ENCODE measurements around the gene LUC7L.
"Not testable (repeated sequence)": the region's sequence is repeated elsewhere in the genome, so short reads cannot be mapped to it uniquely, and the experiment has no call there.

The LUC7L gene

GRCh38 chr16:173928-174769 is 55.1 kb downstream of the LUC7L start:
- not testable (repeated sequence) for H3K36me3 ChIP-seq (ENCODE audit: control insufficient read depth, insufficient read depth, low read length); H3K4me1 ChIP-seq (ENCODE audit: control insufficient read depth, insufficient read depth, low read length); H3K9me3 ChIP-seq (ENCODE audit: control insufficient read depth, insufficient read depth, low read length); H3K4me3 ChIP-seq (ENCODE audit: low read depth, low read length); H3K9ac ChIP-seq (ENCODE audit: low read depth, low read length)
- H3K27me3 ChIP-seq (ENCODE audit: control insufficient read depth, insufficient read depth, low read length): peaks cover 71% of the 10 kb centered on the region

GRCh38 chr16:173211-173854 is 55.9 kb downstream of the LUC7L start:
- not testable (repeated sequence) for H3K9me3 ChIP-seq (ENCODE audit: control insufficient read depth, insufficient read depth, low read length); H3K9ac ChIP-seq (ENCODE audit: low read depth, low read length); H3K36me3 ChIP-seq (ENCODE audit: control insufficient read depth, insufficient read depth, low read length); H3K4me1 ChIP-seq (ENCODE audit: control insufficient read depth, insufficient read depth, low read length)
- peak overlapping the region; percentile 18 for H3K4me3 ChIP-seq (ENCODE audit: low read depth, low read length)
- peaks cover 71% of the 10 kb centered on the region for H3K27me3 ChIP-seq (ENCODE audit: control insufficient read depth, insufficient read depth, low read length)

GRCh38 chr16:172374-172941 is 56.8 kb downstream of the LUC7L start, which contains the start of gene HBA2:
TSS of gene HBA2 (plus strand) at chr16:172876. CDS start at chr16:172913, 37 bp downstream.
- Histone ChIP-seq H3K27me3 (ENCODE audit: control insufficient read depth, insufficient read depth, low read length) (peaks cover 71% of the 10 kb centered on the region), H3K4me3 (ENCODE audit: low read depth, low read length) (peak within 1 kb of the TSS; percentile 18)

GRCh38 chr16:170788-171187 is 58.5 kb downstream of the LUC7L start:
- no peaks in the 10 kb centered on the region for H3K9me3 ChIP-seq (ENCODE audit: control insufficient read depth, insufficient read depth, low read length)
- no peak overlapping the region for H3K9ac ChIP-seq (ENCODE audit: low read depth, low read length)
- H3K36me3 ChIP-seq (ENCODE audit: control insufficient read depth, insufficient read depth, low read length): no peaks in the 10 kb centered on the region
- H3K27me3 ChIP-seq (ENCODE audit: control insufficient read depth, insufficient read depth, low read length): peaks cover 80% of the 10 kb centered on the region
- H3K4me1 ChIP-seq (ENCODE audit: control insufficient read depth, insufficient read depth, low read length): peaks cover 4% of the 10 kb centered on the region
- H3K4me3 ChIP-seq (ENCODE audit: low read depth, low read length): no peak overlapping the region

More at GRCh38 chr16:172374-172941, 56.8 kb downstream of the LUC7L start, which contains the start of gene HBA2:
- H3K4me1 ChIP-seq (ENCODE audit: control insufficient read depth, insufficient read depth, low read length); H3K9ac ChIP-seq (ENCODE audit: low read depth, low read length); H3K9me3 ChIP-seq (ENCODE audit: control insufficient read depth, insufficient read depth, low read length); H3K36me3 ChIP-seq (ENCODE audit: control insufficient read depth, insufficient read depth, low read length): not testable (repeated sequence)

GRCh38 chr16:170088-170507 is 59.2 kb downstream of the LUC7L start:
- H3K9ac ChIP-seq (ENCODE audit: low read depth, low read length); H3K9me3 ChIP-seq (ENCODE audit: control insufficient read depth, insufficient read depth, low read length); H3K4me3 ChIP-seq (ENCODE audit: low read depth, low read length); H3K4me1 ChIP-seq (ENCODE audit: control insufficient read depth, insufficient read depth, low read length); H3K36me3 ChIP-seq (ENCODE audit: control insufficient read depth, insufficient read depth, low read length): not testable (repeated sequence)
- H3K27me3 ChIP-seq (ENCODE audit: control insufficient read depth, insufficient read depth, low read length): peaks cover 80% of the 10 kb centered on the region

GRCh38 chr16:169014-169413 is 60.2 kb downstream of the LUC7L start:
- Histone ChIP-seq H3K27me3 (ENCODE audit: control insufficient read depth, insufficient read depth, low read length) (peaks cover 72% of the 10 kb centered on the region), H3K9ac (ENCODE audit: low read depth, low read length) (no peak overlapping the region)

DNA sequence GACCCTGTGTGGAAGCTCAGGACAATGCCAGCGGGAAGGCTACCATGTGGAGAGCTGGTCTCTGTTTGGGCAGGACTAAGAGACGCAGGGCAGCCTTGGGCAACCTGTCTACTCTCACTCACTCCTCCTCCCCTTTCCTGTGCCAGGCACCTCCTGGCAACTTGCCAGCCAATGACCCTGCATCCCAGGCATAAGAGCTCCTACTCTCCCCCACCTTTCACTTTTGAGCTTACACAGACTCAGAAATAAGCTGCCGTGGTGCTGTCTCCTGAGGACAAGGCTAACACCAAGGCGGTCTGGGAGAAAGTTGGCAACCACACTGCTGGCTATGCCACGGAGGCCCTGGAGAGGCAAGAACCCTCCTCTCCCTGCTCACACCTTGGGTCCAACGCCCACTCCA is 60.8 kb downstream of the LUC7L start:
- H3K4me1 ChIP-seq (ENCODE audit: control insufficient read depth, insufficient read depth, low read length): peaks cover 4% of the 10 kb centered on the region
- H3K27me3 ChIP-seq (ENCODE audit: control insufficient read depth, insufficient read depth, low read length): peaks cover 70% of the 10 kb centered on the region
- no peak overlapping the region for H3K9ac ChIP-seq (ENCODE audit: low read depth, low read length)
- H3K4me3 ChIP-seq (ENCODE audit: low read depth, low read length): peak overlapping the region; percentile 8
- H3K9me3 ChIP-seq (ENCODE audit: control insufficient read depth, insufficient read depth, low read length): no peaks in the 10 kb centered on the region
- no peaks in the 10 kb centered on the region for H3K36me3 ChIP-seq (ENCODE audit: control insufficient read depth, insufficient read depth, low read length)

More at GRCh38 chr16:169014-169413, 60.2 kb downstream of the LUC7L start:
- Histone ChIP-seq H3K36me3 (ENCODE audit: control insufficient read depth, insufficient read depth, low read length) (no peaks in the 10 kb centered on the region), H3K9me3 (ENCODE audit: control insufficient read depth, insufficient read depth, low read length) (no peaks in the 10 kb centered on the region), H3K4me3 (ENCODE audit: low read depth, low read length) (no peak overlapping the region), H3K4me1 (ENCODE audit: control insufficient read depth, insufficient read depth, low read length) (peaks cover 4% of the 10 kb centered on the region)

DNA sequence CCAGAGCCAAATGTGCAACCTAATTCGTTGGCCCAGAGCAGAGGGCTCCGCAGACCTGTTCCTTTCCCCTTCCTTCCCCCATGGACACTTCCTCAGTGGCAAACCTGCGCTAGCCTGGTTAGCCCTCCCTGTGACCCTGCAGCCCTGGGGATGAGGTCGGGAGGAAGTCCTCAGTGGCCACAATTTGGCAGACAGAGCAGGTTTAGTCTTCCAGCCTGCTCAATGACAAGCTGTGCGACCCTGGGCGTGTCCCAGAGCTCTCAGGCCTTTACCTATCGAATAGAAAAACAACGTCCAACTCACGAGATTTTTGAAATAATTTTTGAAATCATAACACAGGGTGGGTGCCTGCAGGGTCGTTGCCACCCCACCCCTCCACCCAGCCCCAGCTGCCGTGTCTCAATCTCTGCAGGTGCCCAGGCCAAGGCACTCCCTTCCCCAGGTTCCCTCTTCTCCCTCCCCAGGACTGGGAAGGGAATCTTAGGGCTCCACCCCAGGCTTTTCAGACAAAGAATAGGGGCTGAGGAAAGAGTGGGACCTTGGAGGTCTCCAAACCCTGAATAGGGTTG is 62.0 kb downstream of the LUC7L start:
- no peak overlapping the region for H3K9ac ChIP-seq (ENCODE audit: low read depth, low read length)
- H3K4me1 ChIP-seq (ENCODE audit: control insufficient read depth, insufficient read depth, low read length): peaks cover 4% of the 10 kb centered on the region
- H3K4me3 ChIP-seq (ENCODE audit: low read depth, low read length): peak overlapping the region; percentile 41
- H3K27me3 ChIP-seq (ENCODE audit: control insufficient read depth, insufficient read depth, low read length): peaks cover 72% of the 10 kb centered on the region
- no peaks in the 10 kb centered on the region for H3K9me3 ChIP-seq (ENCODE audit: control insufficient read depth, insufficient read depth, low read length)
- no peaks in the 10 kb centered on the region for H3K36me3 ChIP-seq (ENCODE audit: control insufficient read depth, insufficient read depth, low read length)

GRCh38 chr16:166375-167121 is 62.7 kb downstream of the LUC7L start:
- H3K4me3 ChIP-seq (ENCODE audit: low read depth, low read length): peak overlapping the region; percentile 41
- H3K4me1 ChIP-seq (ENCODE audit: control insufficient read depth, insufficient read depth, low read length): peaks cover 4% of the 10 kb centered on the region
- peaks cover 73% of the 10 kb centered on the region for H3K27me3 ChIP-seq (ENCODE audit: control insufficient read depth, insufficient read depth, low read length)
- H3K9ac ChIP-seq (ENCODE audit: low read depth, low read length): no peak overlapping the region
- H3K36me3 ChIP-seq (ENCODE audit: control insufficient read depth, insufficient read depth, low read length): no peaks in the 10 kb centered on the region
- no peaks in the 10 kb centered on the region for H3K9me3 ChIP-seq (ENCODE audit: control insufficient read depth, insufficient read depth, low read length)

- Histone ChIP-seq H3K9me3 (ENCODE audit: control insufficient read depth, insufficient read depth, low read length) (no peaks in the 10 kb centered on the region), H3K4me3 (ENCODE audit: low read depth, low read length) (peak within 1 kb of the TSS; percentile 41), H3K4me1 (ENCODE audit: control insufficient read depth, insufficient read depth, low read length) (peaks cover 4% of the 10 kb centered on the region), H3K27me3 (ENCODE audit: control insufficient read depth, insufficient read depth, low read length) (peaks cover 73% of the 10 kb centered on the region), H3K36me3 (ENCODE audit: control insufficient read depth, insufficient read depth, low read length) (no peaks in the 10 kb centered on the region), H3K9ac (ENCODE audit: low read depth, low read length) (no peak within 1 kb of the TSS)
Measured at GRCh38 chr16:165539-166374, 63.5 kb downstream of the LUC7L start, which contains the start of gene HBM. TSS of gene HBM (plus strand) at chr16:165978. CDS start at chr16:165998, 20 bp downstream.

All from iPS-15b (cell line).